ENCODE data around the gene FHIT. TPM values are rescaled to one million over a fixed set of nuclear protein-coding genes. Genes with fewer than 3 reads are reported as not detected.

The FHIT gene
- polyA plus RNA-seq, 1 of the 3 experiments (the other 2 are of a cell fraction): 0.41 TPM

DNA sequence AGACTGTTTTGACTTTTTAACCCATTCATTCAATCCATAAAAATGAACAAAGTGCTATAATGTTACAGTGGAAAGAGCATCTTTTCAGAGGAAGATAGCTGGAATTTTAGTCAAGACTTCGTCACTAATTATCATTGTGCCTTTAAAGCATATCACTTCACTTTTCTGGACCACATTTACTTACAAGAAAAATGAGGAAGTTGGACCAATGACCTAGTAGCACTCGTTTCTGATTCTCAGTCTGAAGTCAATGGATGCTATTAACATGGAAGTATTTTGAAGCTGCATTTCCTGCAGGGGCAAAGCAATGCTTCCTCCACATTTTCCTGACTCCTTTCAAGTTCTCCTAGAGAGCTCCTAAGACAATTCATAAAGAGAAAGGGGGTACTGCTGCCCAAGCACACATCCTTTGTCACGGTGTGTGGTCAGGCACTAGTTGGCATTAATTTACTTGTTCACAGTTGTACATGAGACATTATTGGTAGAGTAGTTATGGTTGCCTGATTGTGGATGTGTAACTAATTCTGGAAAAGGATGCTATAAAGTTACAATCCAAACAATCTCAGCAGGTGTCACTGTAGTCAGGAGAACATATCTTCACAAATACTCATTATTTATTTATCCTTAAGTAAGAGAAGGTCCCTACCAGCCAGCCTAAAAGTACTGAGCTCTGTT is 1049.1 kb downstream of the FHIT start:
- no peak for TF ChIP-seq SIN3A (IDR thresholded peaks at IDR 0.05; ENCODE audit: borderline replicate concordance, low read depth, low read length)
- no peak for TF ChIP-seq GATA2 (CRISPR knock-in tag; IDR thresholded peaks at IDR 0.05)
- TF ChIP-seq MXI1 (IDR thresholded peaks at IDR 0.05; ENCODE audit: low read depth, low read length): no peak
- no peak for TF ChIP-seq NFIC (IDR thresholded peaks at IDR 0.05; ENCODE audit: borderline replicate concordance)
- Histone ChIP-seq H3K4me1 (ENCODE audit: control insufficient read depth in 1 of 2, insufficient read depth in 2 of 2, low read depth in 1 of 2, low read length in 1 of 2) (no peaks in the 10 kb centered on the region; a peak in 1 of 4 replicates), H3K4me2 (no peak overlapping the region), H3K27me3 (ENCODE audit: insufficient read depth) (no peaks in the 10 kb centered on the region), H3F3A (replicated peaks; ENCODE audit: insufficient read depth) (no peaks in the 10 kb centered on the region), H3K4me3 (ENCODE audit: low read depth in 2 of 2, low read length in 1 of 2) (no peak overlapping the region), H3K9me2 (no peaks in the 10 kb centered on the region), H3K9ac (no peak overlapping the region), H3K79me2 (ENCODE audit: insufficient read depth) (no peaks in the 10 kb centered on the region), H2AFZ (ENCODE audit: low read depth) (no peak overlapping the region), H4K20me1 (ENCODE audit: insufficient read depth) (no peaks in the 10 kb centered on the region), H3K9me3 (no peaks in the 10 kb centered on the region), H3K36me3 (replicated peaks in 1 of 2; ENCODE audit: control insufficient read depth in 1 of 2, insufficient read depth in 2 of 2, low read length in 1 of 2) (no peaks in the 10 kb centered on the region), H3K27ac (ENCODE audit: low read depth in 2 of 2, low read length in 1 of 2) (no peak overlapping the region)
- 37% methylated on average over 3 of the region's 3 CpGs for WGBS (ENCODE audit: low lambda C conversion rate)
- ChIA-PET CTCF (interaction anchor here (0.6 kb wide), 1 partner anchor 1217 kb away, joined by 3 read pairs; no protein-coding TSS in a partner anchor), POLR2A (no interaction called here)
- no peak for DNase-seq

DNA sequence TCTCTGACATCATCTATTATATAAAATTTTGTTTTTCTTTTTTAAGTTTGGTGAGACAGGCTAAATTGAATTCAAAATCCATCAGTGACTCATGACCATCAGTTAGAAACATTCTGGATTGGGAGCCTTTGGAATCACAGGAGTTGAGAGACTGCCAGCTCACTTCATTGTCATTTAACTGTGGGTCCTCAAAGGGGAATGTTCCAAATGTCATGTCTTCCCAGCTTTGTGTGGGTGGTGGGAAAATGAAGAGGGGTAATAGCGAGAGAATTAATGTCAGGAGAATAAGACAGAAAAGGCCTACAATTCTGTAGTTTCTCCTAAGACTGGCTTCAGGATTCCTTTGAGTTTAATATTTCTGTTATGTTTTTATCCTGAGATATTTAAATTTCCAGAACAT is 1051.9 kb downstream of the FHIT start:
- DNase-seq: no peak
- Histone ChIP-seq H3K79me2 (ENCODE audit: insufficient read depth) (no peaks in the 10 kb centered on the region), H3K27ac (ENCODE audit: low read depth in 2 of 2, low read length in 1 of 2) (no peak overlapping the region), H3K9me3 (no peaks in the 10 kb centered on the region), H3K4me2 (no peak overlapping the region), H3K27me3 (ENCODE audit: insufficient read depth) (no peaks in the 10 kb centered on the region), H3K4me1 (ENCODE audit: control insufficient read depth in 1 of 2, insufficient read depth in 2 of 2, low read depth in 1 of 2, low read length in 1 of 2) (no peaks in the 10 kb centered on the region; a peak in 1 of 4 replicates), H4K20me1 (ENCODE audit: insufficient read depth) (no peaks in the 10 kb centered on the region), H3K4me3 (ENCODE audit: low read depth in 2 of 2, low read length in 1 of 2) (no peak overlapping the region), H3K36me3 (replicated peaks in 1 of 2; ENCODE audit: control insufficient read depth in 1 of 2, insufficient read depth in 2 of 2, low read length in 1 of 2) (no peaks in the 10 kb centered on the region), H2AFZ (ENCODE audit: low read depth) (no peak overlapping the region), H3K9me2 (no peaks in the 10 kb centered on the region), H3F3A (replicated peaks; ENCODE audit: insufficient read depth) (no peaks in the 10 kb centered on the region), H3K9ac (no peak overlapping the region)
- no peak for TF ChIP-seq MXI1 (IDR thresholded peaks at IDR 0.05; ENCODE audit: low read depth, low read length)
- POLR2A ChIA-PET: no interaction called here
- CTCF ChIA-PET: no interaction called here
- 0% methylated on average over 1 of the region's 1 CpG for WGBS (ENCODE audit: low lambda C conversion rate)

DNA sequence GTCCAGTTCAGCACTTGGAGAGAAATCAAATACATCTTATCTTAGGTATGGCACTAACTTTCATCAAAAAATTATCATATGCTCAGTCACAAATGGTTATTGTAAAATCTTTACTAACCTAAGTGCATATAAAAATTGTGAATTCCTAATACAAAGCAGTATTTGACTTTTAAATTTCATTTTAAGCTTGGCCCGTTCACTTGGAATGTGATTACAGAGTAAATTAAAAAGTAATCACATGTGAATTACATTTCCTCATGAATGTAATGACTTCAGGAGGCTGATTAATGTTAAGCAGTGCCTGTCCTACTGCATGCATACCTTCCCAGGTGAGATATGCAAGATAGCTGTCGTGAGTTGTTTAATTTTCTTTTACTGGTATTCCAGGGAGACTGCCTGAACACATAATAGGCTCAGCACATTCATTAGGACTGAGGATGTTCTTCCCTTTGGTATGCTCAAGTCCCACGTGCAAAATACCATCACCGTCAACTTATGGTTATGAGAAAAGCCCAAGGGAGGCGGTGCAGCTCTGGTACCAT is 1053.0 kb downstream of the FHIT start:
- Histone ChIP-seq H3K27me3 (ENCODE audit: insufficient read depth) (no peaks in the 10 kb centered on the region), H3K9me3 (no peaks in the 10 kb centered on the region), H3K4me3 (ENCODE audit: low read depth in 2 of 2, low read length in 1 of 2) (no peak overlapping the region), H4K20me1 (ENCODE audit: insufficient read depth) (no peaks in the 10 kb centered on the region), H2AFZ (ENCODE audit: low read depth) (no peak overlapping the region), H3K36me3 (replicated peaks in 1 of 2; ENCODE audit: control insufficient read depth in 1 of 2, insufficient read depth in 2 of 2, low read length in 1 of 2) (no peaks in the 10 kb centered on the region), H3K4me1 (ENCODE audit: control insufficient read depth in 1 of 2, insufficient read depth in 2 of 2, low read depth in 1 of 2, low read length in 1 of 2) (no peaks in the 10 kb centered on the region; a peak in 1 of 4 replicates), H3K4me2 (no peak overlapping the region), H3K9me2 (no peaks in the 10 kb centered on the region), H3F3A (replicated peaks; ENCODE audit: insufficient read depth) (no peaks in the 10 kb centered on the region), H3K27ac (ENCODE audit: low read depth in 2 of 2, low read length in 1 of 2) (no peak overlapping the region), H3K9ac (no peak overlapping the region), H3K79me2 (ENCODE audit: insufficient read depth) (no peaks in the 10 kb centered on the region)
- WGBS (ENCODE audit: low lambda C conversion rate): 37% methylated on average over 5 of the region's 5 CpGs
- ChIA-PET POLR2A (no interaction called here), CTCF (interaction anchor here (1.1 kb wide), 1 partner anchor 11 kb away, joined by 3 read pairs; no protein-coding TSS in a partner anchor)
- no peak for DNase-seq
- TF ChIP-seq RAD21 (IDR thresholded peaks at IDR 0.05; ENCODE audit: low read length) (no peak), MXI1 (IDR thresholded peaks at IDR 0.05; ENCODE audit: low read depth, low read length) (no peak), SIN3A (IDR thresholded peaks at IDR 0.05; ENCODE audit: borderline replicate concordance, low read depth, low read length) (no peak), RCOR1 (IDR thresholded peaks at IDR 0.05; ENCODE audit: low read length) (no peak), JUND (IDR thresholded peaks at IDR 0.05) (no peak), FOXJ3 (CRISPR knock-in tag; IDR thresholded peaks at IDR 0.05) (no peak), ELF1 (IDR thresholded peaks at IDR 0.05) (no peak), TCF12 (IDR thresholded peaks at IDR 0.05) (no peak), YY1 (IDR thresholded peaks at IDR 0.05; ENCODE audit: low read depth) (no peak), SMC3 (IDR thresholded peaks at IDR 0.05; ENCODE audit: low read depth, low read length) (no peak), NFIC (IDR thresholded peaks at IDR 0.05; ENCODE audit: borderline replicate concordance) (no peak), POLR2AphosphoS5 (IDR thresholded peaks at IDR 0.05; ENCODE audit: low read depth, low read length) (no peak), GATA2 (CRISPR knock-in tag; IDR thresholded peaks at IDR 0.05) (no peak), NRF1 (IDR thresholded peaks at IDR 0.05; ENCODE audit: low read depth, low read length) (no peak)
- TF ChIP-seq, protein P1, sequence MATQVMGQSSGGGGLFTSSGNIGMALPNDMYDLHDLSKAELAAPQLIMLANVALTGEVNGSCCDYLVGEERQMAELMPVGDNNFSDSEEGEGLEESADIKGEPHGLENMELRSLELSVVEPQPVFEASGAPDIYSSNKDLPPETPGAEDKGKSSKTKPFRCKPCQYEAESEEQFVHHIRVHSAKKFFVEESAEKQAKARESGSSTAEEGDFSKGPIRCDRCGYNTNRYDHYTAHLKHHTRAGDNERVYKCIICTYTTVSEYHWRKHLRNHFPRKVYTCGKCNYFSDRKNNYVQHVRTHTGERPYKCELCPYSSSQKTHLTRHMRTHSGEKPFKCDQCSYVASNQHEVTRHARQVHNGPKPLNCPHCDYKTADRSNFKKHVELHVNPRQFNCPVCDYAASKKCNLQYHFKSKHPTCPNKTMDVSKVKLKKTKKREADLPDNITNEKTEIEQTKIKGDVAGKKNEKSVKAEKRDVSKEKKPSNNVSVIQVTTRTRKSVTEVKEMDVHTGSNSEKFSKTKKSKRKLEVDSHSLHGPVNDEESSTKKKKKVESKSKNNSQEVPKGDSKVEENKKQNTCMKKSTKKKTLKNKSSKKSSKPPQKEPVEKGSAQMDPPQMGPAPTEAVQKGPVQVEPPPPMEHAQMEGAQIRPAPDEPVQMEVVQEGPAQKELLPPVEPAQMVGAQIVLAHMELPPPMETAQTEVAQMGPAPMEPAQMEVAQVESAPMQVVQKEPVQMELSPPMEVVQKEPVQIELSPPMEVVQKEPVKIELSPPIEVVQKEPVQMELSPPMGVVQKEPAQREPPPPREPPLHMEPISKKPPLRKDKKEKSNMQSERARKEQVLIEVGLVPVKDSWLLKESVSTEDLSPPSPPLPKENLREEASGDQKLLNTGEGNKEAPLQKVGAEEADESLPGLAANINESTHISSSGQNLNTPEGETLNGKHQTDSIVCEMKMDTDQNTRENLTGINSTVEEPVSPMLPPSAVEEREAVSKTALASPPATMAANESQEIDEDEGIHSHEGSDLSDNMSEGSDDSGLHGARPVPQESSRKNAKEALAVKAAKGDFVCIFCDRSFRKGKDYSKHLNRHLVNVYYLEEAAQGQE (IDR thresholded peaks at IDR 0.05; ENCODE audit: low read depth, low read length): no peak
- TF ChIP-seq, protein P2, sequence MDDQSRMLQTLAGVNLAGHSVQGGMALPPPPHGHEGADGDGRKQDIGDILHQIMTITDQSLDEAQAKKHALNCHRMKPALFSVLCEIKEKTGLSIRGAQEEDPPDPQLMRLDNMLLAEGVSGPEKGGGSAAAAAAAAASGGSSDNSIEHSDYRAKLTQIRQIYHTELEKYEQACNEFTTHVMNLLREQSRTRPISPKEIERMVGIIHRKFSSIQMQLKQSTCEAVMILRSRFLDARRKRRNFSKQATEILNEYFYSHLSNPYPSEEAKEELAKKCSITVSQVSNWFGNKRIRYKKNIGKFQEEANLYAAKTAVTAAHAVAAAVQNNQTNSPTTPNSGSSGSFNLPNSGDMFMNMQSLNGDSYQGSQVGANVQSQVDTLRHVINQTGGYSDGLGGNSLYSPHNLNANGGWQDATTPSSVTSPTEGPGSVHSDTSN (IDR thresholded peaks at IDR 0.05): no peak
- TF ChIP-seq, protein P3, sequence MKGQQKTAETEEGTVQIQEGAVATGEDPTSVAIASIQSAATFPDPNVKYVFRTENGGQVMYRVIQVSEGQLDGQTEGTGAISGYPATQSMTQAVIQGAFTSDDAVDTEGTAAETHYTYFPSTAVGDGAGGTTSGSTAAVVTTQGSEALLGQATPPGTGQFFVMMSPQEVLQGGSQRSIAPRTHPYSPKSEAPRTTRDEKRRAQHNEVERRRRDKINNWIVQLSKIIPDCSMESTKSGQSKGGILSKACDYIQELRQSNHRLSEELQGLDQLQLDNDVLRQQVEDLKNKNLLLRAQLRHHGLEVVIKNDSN (IDR thresholded peaks at IDR 0.05; ENCODE audit: borderline replicate concordance, low read depth): no peak
